ENCODE data around the gene NOS3. TPM values are rescaled to one million over a fixed set of nuclear protein-coding genes. Genes with fewer than 3 reads are reported as not detected.

NOS3 gene
- total and polyA plus RNA-seq, 9 of the 15 experiments (the other 6 are each of a cell fraction or from before 2014, with no cell fraction given), result 1.1 to 121 (median 23.6) TPM

DNA sequence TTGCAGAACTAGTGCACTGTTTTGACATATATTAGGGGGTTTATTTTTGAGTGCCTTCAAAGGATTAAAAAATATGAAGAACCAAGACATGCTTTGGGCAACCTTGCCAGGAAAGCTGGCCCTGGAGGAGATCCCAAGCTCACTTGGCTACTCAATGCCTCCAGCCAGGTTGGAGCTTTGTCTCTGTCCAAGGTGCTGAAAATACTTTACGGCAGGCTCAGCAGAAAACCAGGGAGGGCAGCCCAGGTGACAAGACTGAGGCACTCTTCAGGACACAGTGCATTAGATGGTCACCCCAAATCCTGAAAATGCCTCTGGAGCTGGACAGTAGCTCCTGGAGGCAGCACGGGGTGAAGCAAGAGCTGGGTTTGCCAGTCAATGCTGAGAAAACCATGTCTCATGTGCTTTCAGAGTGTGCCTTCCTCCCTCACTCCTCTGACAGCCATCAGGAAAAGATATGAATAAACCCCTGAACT, 6.9 kb upstream of the NOS3 start (continued):
- no peak for TF ChIP-seq SRSF3 (IDR thresholded peaks at IDR 0.05; ENCODE audit: insufficient read depth, low read length)
- no peak for TF ChIP-seq GABPA (tag; conservative IDR thresholded peaks at IDR 0.05; ENCODE audit: low read depth)
- TF ChIP-seq, protein P1, sequence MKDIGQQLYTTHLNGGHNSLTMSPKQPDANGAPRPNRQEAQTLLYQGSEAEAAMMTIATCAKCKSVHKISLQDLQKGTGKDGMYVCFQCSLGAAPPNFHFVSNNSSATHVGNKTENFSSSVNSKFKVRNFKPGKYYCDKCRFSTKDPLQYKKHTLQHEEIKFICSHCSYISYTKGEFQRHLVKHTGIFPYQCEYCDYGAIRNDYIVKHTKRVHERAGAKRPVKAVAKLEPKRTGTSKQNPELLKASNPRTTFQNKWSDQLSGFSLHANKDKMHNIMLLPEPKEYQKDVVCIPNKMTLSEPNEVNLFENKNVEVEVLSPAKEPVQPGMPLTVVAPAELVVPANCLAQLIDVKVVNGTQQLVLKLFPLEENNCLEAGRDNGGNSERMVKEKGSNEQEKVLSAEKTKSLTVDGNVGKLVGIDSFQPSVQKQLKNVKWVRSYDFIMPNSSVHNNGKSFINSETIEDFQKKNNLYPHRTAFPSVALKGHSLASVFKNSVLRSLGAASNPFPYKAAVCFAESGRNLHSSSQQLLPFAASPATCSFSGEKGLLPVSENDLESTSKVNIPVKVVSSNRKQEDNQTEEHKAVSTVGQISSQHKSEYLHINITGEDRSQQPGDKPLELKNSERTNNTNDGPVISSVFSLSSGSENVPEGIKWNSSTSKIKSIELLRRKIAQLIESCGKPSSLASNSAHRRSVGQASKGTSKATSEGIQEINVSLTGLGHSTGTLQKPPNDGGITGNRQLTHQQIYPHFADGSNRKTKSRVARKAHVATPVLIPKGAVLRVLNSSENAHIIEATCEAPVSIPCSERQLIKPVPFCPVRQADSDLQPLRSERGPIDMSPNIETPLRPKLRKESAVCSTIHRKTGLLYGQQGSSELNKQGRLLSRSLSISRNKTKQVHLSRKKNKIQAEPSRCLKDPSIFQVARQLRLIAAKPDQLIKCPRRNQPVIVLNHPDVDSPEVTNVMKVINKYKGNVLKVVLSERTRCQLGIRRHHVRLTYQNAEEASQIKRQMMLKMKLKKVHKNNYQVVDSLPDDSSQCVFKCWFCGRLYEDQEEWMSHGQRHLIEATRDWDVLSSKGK (CRISPR knock-in tag; IDR thresholded peaks at IDR 0.05), result no peak
- TF ChIP-seq, protein P2, sequence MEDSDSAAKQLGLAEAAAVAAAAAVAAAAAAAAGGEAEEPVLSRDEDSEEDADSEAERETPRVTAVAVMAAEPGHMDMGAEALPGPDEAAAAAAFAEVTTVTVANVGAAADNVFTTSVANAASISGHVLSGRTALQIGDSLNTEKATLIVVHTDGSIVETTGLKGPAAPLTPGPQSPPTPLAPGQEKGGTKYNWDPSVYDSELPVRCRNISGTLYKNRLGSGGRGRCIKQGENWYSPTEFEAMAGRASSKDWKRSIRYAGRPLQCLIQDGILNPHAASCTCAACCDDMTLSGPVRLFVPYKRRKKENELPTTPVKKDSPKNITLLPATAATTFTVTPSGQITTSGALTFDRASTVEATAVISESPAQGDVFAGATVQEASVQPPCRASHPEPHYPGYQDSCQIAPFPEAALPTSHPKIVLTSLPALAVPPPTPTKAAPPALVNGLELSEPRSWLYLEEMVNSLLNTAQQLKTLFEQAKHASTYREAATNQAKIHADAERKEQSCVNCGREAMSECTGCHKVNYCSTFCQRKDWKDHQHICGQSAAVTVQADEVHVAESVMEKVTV (CRISPR knock-in tag; IDR thresholded peaks at IDR 0.05), result no peak
- TF ChIP-seq ZNF133 (CRISPR knock-in tag; IDR thresholded peaks at IDR 0.05), result no peak
- TF ChIP-seq KLF16 (IDR thresholded peaks at IDR 0.05), result no peak
- no peak for TF ChIP-seq TOE1 (IDR thresholded peaks at IDR 0.05; ENCODE audit: borderline replicate concordance)
- TF ChIP-seq TOE1 (CRISPR knock-in tag; IDR thresholded peaks at IDR 0.05; ENCODE audit: borderline replicate concordance, low read depth), result 0 out of 2 replicates have a peak, but pooled peaks have one; percentile 68
- no peak for TF ChIP-seq MYBL2 (IDR thresholded peaks at IDR 0.05; ENCODE audit: low read depth)
- no peak for TF ChIP-seq MYBL2 (CRISPR knock-in tag; IDR thresholded peaks at IDR 0.05; ENCODE audit: borderline replicate concordance)
- TF ChIP-seq ZNF274 (IDR thresholded peaks at IDR 0.05; ENCODE audit: borderline replicate concordance, low read depth, low read length), result no peak
- no peak for TF ChIP-seq RUNX1 (IDR thresholded peaks at IDR 0.05; ENCODE audit: low read depth)
- TF ChIP-seq, protein P3, sequence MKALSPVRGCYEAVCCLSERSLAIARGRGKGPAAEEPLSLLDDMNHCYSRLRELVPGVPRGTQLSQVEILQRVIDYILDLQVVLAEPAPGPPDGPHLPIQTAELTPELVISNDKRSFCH (CRISPR knock-in tag; IDR thresholded peaks at IDR 0.05), result no peak
- TF ChIP-seq, protein P3 (tag; IDR thresholded peaks at IDR 0.05), result no peak
- peak in 1 of 2 experiments; percentile 72; a peak in 1 of 3 replicates for TF ChIP-seq CBX3 (IDR thresholded peaks at IDR 0.05; ENCODE audit: borderline replicate concordance in 1 of 2, low read length in 2 of 2)
- TF ChIP-seq PCBP2 (IDR thresholded peaks at IDR 0.05; ENCODE audit: low read depth, low read length, poor library complexity, severe bottlenecking), result no peak
- TF ChIP-seq, protein P4, sequence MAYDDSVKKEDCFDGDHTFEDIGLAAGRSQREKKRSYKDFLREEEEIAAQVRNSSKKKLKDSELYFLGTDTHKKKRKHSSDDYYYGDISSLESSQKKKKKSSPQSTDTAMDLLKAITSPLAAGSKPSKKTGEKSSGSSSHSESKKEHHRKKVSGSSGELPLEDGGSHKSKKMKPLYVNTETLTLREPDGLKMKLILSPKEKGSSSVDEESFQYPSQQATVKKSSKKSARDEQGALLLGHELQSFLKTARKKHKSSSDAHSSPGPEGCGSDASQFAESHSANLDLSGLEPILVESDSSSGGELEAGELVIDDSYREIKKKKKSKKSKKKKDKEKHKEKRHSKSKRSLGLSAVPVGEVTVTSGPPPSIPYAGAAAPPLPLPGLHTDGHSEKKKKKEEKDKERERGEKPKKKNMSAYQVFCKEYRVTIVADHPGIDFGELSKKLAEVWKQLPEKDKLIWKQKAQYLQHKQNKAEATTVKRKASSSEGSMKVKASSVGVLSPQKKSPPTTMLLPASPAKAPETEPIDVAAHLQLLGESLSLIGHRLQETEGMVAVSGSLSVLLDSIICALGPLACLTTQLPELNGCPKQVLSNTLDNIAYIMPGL (CRISPR knock-in tag; IDR thresholded peaks at IDR 0.05), result peak; percentile 61; the same call in 1 of the 2 replicates
- TF ChIP-seq, protein P5, sequence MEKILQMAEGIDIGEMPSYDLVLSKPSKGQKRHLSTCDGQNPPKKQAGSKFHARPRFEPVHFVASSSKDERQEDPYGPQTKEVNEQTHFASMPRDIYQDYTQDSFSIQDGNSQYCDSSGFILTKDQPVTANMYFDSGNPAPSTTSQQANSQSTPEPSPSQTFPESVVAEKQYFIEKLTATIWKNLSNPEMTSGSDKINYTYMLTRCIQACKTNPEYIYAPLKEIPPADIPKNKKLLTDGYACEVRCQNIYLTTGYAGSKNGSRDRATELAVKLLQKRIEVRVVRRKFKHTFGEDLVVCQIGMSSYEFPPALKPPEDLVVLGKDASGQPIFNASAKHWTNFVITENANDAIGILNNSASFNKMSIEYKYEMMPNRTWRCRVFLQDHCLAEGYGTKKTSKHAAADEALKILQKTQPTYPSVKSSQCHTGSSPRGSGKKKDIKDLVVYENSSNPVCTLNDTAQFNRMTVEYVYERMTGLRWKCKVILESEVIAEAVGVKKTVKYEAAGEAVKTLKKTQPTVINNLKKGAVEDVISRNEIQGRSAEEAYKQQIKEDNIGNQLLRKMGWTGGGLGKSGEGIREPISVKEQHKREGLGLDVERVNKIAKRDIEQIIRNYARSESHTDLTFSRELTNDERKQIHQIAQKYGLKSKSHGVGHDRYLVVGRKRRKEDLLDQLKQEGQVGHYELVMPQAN (IDR thresholded peaks at IDR 0.05; ENCODE audit: borderline replicate concordance), result no peak

Data from K562 (cell line).